Activated CD8-positive, alpha-beta memory T cell treated with anti-CD3 and anti-CD28 coated beads, Interleukin-2, amount 50 U/mL, for 1 hour (primary cell): ENCODE results near the gene S100A2.
"Not testable (repeated sequence)": the region's sequence is repeated elsewhere in the genome, so short reads cannot be mapped to it uniquely, and the experiment has no call there.

Experiments
- DNase-seq: peaks from one replicate; pipeline ENCODE4 v3.0.0-alpha.2; 2020; ENCODE audit errors: extremely low read depth

The S100A2 gene

GRCh38 chr1:153588482-153588881, 22.8 kb upstream of the S100A2 start:
- DNase-seq = no peak

GRCh38 chr1:153588033-153588432, 22.4 kb upstream of the S100A2 start:
- DNase-seq = not testable (repeated sequence)

GRCh38 chr1:153587314-153587713, 21.7 kb upstream of the S100A2 start:
- no peak for DNase-seq

- DNase-seq = no peak
These were observed 20.7 kb upstream of the S100A2 start for GRCh38 chr1:153586347-153586746.

GRCh38 chr1:153585006-153585405, 19.4 kb upstream of the S100A2 start:
- no peak for DNase-seq

GRCh38 chr1:153583976-153584375, 18.3 kb upstream of the S100A2 start:
- DNase-seq = no peak

GRCh38 chr1:153583514-153583913, 17.9 kb upstream of the S100A2 start:
- not testable (repeated sequence) for DNase-seq

GRCh38 chr1:153582836-153583235, 17.2 kb upstream of the S100A2 start:
- not testable (repeated sequence) for DNase-seq

- no peak for DNase-seq
These were observed 13.3 kb upstream of the S100A2 start for GRCh38 chr1:153578936-153579335.

- no peak for DNase-seq
These were observed 12.8 kb upstream of the S100A2 start for GRCh38 chr1:153578490-153578889.

- DNase-seq = no peak
These were observed 12.0 kb upstream of the S100A2 start for GRCh38 chr1:153577624-153578051.

GRCh38 chr1:153577138-153577537, 11.5 kb upstream of the S100A2 start:
- DNase-seq = no peak

- DNase-seq = not testable (repeated sequence)
These were observed 9.9 kb upstream of the S100A2 start for GRCh38 chr1:153575497-153575896.

- DNase-seq = not testable (repeated sequence)
These were observed 9.4 kb upstream of the S100A2 start for GRCh38 chr1:153575081-153575491.

- DNase-seq = no peak
These were observed 7.7 kb upstream of the S100A2 start for GRCh38 chr1:153573351-153573750.

- DNase-seq = no peak
These were observed 6.9 kb upstream of the S100A2 start for GRCh38 chr1:153572569-153573015.

- no peak for DNase-seq
These were observed 6.1 kb upstream of the S100A2 start for GRCh38 chr1:153571706-153572105.

GRCh38 chr1:153570874-153571273, 5.2 kb upstream of the S100A2 start:
- DNase-seq = no peak

GRCh38 chr1:153569465-153569864, 3.8 kb upstream of the S100A2 start:
- DNase-seq = no peak

- peak; percentile 61 for DNase-seq
These were observed 2.9 kb upstream of the S100A2 start for GRCh38 chr1:153568367-153569099.

- no peak for DNase-seq
These were observed 2.1 kb upstream of the S100A2 start for GRCh38 chr1:153567621-153568366.

- peak; percentile 65 for DNase-seq
These were observed 1.0 kb upstream of the S100A2 start for GRCh38 chr1:153566414-153567371.
